ENCODE measurements around the gene C2orf72. TPM values are rescaled to one million over a fixed set of nuclear protein-coding genes. Genes with fewer than 3 reads are reported as not detected.
"Not testable (repeated sequence)": the region's sequence is repeated elsewhere in the genome, so short reads cannot be mapped to it uniquely, and the experiment has no call there.

C2orf72 gene
- not detected for total RNA-seq

DNA sequence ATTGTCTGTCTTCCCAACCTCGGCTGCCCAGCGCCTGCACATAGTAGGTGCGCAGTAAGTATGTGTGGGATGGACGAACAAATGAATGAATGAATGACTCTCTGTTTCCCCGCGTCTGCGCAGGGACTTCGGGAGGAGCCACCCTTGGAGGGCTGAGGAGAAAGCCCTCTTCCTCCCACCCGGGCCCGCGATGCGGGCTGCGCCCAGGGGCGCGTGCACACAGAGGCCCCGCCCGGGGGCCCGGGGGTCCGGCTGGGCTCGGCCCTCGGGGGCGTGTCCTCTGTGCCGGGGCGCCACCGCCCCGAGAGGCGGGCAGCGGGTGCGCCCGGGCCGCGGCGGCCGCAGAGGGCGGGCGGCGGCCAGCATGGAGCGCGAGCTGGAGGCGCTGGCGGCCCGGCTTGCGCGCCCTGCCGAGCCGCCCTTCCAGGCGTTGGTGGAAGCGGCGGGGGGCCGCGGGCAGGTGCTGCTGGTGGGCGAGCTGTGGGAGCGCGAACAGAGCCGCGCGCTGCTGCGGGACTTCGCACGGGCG lies at the start of gene C2orf72:
Gene C2orf72, plus strand, starts transcription at position 322 of the 529 bp plus-strand sequence. Its CDS starts 43 bp downstream, at position 365.
- no peak for DNase-seq (ENCODE audit: low read depth in 2 of 3, low spot score in 2 of 3)

DNA sequence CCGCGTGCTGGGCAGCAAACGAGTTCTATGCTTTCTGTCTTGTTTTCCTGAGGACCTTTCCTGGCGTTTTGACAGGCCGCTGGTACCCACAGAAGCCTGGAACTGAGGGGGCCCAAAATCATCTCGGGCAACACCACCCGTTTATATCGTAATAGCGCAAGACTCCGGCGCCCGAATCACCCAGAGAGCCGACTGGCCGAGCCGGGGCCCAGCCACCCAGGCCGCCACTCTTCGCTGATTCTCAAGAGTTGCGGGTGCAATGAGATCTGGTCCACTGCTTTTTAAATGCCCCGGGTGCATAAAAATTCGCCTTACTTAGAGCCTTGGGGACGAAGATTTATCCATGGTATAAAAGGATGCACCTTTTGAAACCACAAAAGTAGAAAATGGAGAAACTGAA lies 47.6 kb upstream of the C2orf72 start:
- DNase-seq (ENCODE audit: low read depth in 2 of 3, low spot score in 2 of 3), result no peak

DNA sequence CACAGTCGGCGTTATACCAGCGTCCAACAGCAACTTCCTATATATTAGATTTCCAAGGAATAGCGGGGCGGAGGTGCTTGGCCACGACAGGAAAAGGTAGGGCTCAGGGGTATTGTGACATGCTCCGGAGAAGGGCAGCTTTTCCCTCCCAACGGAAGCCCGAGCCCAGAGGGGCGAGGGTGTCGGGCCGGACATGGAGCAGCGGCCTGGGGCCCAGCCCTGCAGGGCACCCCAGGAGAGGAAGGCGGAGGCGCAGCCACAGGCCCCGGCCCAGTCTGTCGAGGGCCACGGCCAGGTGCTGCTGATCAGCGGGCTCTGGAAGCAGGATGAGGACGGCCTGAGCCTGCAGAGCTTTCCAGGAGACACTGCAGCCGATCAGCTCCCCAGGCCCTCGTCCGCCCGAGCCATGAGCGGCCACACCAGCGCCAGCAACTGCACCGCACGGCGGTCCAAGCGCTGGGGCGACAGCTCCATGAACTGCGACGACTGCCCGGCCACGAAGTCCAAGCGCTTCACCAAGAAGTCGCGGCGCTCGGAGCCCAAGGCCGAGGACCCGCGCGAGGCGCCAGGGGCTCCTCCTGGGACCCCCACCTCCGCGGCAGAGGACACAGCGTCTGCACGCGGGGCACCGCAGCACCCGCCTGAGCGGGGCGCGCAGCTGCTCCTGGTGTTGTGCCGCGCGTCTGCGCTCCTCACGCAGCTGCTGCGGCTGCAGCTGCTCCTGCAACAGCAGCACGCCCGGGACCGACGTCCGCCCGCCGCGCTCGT lies 47.0 kb upstream of the C2orf72 start:
- DNase-seq (ENCODE audit: low read depth in 2 of 3, low spot score in 2 of 3), result no peak

DNA sequence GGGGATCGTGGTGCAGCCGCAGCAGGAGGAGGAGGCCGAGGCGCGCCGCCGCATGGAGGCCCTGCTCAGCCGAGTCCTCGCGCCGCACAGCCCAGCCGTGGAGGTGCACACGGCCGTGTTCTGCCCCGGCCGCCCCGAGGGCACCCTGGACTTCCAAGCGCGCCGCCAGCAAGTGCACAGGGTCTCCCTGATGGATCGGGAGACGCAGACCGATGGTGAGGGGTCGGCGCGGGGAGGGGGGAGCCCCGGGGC lies 46.5 kb upstream of the C2orf72 start:
- DNase-seq (ENCODE audit: low read depth in 2 of 3, low spot score in 2 of 3), result no peak

DNA sequence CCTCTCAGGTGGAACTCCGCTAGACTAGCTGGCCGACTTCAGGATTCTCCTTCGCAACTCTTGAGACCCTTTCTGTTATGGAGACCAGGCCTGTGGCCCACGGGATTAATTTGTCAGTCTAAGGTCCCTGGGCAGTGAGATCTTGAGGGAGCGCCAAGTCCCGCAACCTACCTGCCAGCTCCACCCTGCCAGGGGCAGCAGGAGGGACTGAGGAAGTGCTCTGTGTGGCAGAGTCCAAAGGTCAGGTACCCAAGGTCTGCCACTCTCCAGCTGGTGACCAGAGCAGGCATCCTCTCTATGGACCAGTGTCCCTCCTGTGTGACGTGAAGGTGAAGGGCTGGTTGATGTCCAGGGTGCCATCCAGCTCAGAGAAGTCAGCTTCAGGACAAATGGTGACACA lies 45.7 kb upstream of the C2orf72 start:
- DNase-seq (ENCODE audit: low read depth in 2 of 3, low spot score in 2 of 3), result no peak

DNA sequence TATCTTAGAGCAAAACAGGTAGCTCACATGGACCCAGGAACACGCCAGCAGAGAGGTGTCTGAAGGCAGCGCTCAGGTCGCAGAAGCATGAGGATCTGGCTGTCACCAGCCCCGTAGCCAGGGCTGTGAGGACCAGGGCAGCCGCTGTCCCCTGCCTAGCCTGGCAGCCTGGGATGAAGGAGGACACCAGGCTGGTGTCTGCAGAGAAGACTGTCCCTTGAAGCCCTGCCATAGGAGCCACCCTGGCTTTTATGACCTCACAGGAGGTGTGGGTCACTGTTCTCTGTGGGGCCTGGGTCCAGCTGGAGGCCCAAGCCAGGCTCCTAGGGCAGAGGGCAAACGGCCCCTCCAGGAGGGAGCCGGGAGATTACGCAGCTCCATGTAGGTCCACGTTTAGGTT lies 41.5 kb upstream of the C2orf72 start, which contains the start of gene SPATA3:
Gene SPATA3, plus strand, starts transcription at position 301 of the 400 bp plus-strand sequence. CDS start 113 bp downstream, outside the sequence.
- DNase-seq (ENCODE audit: low read depth in 2 of 3, low spot score in 2 of 3), result no peak

DNA sequence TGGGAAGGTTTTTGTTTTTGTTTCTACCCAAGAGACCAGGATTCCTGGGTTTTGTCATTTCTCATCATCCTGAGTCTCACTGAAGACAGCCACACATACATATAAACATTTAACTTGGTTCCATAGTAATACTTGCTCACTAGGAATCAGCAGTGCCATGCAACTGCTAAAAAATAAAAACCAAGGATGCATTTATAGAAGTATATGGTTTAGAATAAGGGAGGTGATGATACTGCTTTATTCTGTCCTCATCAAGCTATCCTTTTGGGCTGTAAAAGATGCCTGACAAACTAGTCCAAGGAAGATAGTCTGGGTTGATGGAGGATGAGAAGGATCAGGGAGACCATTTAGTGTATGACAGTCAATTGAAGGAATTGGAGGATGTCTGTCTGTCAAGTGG lies 40.7 kb upstream of the C2orf72 start:
- DNase-seq (ENCODE audit: low read depth in 2 of 3, low spot score in 2 of 3), result no peak

DNA sequence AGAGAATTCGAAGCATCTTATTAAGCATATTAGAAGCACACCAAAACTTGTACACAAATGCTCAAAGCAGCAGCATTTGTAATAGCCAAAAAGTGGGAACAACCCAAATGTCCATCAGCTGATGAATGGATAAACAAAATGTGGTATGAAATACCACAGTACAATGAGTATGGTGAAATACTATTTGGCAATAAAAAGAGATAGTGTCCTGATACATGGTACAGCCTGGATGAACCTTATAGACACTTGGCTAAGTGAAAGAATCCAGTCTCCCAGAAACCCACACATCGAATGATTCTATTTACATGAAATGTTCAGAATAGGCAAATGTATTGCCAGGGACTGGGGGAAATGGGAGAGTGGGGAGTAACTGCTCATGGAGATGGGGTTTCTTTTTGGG lies 38.4 kb upstream of the C2orf72 start:
- DNase-seq (ENCODE audit: low read depth in 2 of 3, low spot score in 2 of 3), result no peak

DNA sequence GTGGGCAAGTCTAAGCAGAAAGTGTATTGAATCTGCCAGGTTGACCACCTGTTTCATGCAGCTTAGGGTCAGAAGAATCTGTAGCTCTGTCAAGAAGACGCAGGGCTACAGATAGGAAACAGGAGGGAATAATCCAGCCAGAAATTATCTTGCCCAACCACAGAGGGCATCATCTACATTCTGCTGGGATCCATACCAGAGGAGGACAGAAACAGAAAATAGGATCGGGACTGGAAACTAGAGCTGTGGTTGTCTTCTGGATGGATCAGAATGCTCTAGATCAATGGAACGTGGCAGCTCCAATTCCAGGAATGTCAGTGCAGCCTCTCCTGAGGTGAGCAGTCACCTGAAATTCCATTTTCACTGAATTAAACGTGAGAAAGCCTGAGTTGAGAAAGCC lies 37.8 kb upstream of the C2orf72 start:
- DNase-seq (ENCODE audit: low read depth in 2 of 3, low spot score in 2 of 3), result no peak

DNA sequence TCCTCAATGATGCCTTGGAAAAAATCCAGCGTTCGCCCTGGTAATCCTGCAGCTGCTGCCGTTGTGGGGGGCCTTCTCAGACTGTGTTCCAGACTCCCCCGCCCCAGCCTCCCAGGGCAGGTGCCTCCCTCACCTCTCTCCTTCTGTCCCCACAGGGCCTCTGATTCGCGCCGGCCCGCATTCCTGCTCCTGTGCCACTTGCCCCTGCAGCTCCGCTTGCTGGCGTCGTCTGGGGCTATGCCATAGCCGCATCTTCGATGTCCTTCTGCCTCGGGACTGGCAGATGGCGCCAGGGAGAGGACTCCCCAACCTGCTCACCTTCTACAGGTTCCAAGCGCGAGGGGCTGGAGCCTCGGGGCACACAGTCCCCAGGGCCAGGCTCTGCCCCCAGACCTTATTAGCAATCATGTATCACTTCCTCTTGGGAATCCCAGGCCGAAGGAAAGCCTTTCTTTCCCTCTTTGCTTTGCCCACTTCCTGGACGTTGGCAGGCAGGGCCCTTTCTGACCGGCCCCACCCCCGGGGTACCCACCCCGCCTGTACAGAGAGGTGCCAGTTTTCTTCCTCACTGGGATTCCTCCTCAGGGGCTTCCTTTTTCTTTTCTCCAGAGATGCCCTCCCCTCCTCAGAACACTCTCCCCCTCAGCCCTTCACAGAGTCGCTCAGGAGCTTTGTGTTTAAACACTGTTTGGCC lies 37.0 kb upstream of the C2orf72 start:
- DNase-seq (ENCODE audit: low read depth in 2 of 3, low spot score in 2 of 3), result peak in 2 of 3 donors; percentile 44

DNA sequence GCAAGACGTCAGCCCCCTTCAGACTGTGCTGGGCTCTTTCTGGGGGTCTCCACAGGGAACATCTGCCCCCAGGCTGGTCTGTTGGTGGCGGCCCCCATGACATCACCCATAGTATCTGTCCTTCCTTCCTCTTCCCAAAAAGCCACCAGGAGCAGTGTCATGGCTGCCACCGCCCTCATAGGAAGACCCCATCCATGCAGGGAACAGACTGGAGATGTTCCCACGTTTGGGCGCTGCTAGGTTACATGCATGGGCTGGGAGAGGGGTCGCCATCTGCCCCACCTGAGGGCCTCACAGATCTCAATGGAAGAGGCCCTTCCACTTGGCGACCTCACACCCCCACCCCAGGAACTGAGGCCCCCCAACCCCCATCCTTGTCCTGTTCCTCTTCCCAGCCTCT lies 36.3 kb upstream of the C2orf72 start:
- no peak for DNase-seq (ENCODE audit: low read depth in 2 of 3, low spot score in 2 of 3)

DNA sequence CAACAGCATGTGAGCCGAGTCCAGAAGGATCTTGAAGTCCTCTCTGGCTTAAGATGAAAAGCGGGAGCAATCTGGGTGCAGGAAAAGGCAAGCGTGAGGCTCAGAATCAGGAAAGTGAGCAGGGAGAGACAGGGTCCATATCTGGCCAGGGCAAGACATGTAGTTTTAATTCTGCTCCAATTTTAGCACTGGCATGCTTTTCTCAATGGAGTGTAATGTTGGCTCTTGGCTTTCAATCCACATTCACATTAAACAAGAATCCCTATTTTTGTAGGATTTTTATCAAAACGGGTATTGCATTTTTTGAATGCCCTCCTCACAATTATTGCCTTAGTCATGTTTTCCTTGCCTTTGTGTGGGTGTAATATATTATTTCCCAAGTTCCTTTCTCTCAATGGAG lies 35.4 kb upstream of the C2orf72 start:
- DNase-seq (ENCODE audit: low read depth in 2 of 3, low spot score in 2 of 3), result no peak

DNA sequence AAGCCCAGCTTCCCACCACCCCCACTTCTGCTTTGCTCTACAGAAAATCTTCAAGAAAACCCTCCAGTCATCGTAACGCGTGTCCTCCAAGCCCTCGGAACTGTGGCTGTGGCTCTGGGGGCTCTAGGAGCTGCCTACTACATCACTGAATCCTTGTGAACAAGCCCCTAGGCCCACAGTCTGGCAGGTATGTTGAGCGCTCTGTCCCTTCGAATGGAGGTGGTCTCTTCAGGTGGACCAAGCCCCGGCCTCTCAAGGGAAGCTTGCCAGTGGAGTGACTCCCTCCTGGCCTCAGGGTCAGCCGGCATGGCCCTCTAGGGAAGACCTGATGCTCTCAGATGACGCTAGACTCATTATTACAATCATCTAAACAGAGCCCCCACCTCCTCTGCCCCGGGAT lies 34.7 kb upstream of the C2orf72 start:
- no peak for DNase-seq (ENCODE audit: low read depth in 2 of 3, low spot score in 2 of 3)

DNA sequence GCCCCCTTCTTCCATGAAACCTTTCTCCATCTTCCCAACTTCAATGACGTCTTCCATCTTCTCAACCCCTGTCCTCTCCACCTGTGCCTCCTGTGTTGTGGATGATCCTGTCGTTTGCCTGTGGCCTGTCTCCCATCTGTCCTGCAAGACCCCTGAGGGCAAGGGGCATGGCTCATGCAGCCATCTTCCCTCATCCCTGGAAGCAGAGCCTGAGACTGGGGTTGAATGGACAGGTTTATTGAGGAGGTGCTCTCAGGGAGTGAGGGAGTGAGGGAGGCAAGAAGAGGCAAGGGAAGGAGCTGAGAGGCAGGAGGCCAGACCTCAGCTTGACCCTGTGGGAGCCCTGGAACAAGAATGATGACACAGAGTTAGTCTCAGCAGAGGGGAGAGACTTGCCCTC lies 34.1 kb upstream of the C2orf72 start:
- DNase-seq (ENCODE audit: low read depth in 2 of 3, low spot score in 2 of 3), result no peak

DNA sequence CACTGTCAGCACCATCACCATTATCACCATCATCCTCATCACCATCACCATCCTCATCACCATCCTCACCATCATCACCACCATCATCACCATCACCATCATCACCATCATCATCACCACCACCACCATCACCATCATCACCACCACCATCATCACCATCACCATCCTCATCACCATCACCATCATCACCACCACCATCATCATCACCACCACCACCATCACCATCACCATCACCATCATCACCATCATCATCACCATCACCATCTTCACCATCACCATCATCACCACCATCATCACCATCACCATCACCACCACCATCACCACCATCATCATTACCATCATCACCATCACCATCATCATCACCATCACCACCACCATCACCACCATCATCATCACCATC lies 32.4 kb upstream of the C2orf72 start:
- DNase-seq (ENCODE audit: low read depth in 2 of 3, low spot score in 2 of 3), result not testable (repeated sequence)

DNA sequence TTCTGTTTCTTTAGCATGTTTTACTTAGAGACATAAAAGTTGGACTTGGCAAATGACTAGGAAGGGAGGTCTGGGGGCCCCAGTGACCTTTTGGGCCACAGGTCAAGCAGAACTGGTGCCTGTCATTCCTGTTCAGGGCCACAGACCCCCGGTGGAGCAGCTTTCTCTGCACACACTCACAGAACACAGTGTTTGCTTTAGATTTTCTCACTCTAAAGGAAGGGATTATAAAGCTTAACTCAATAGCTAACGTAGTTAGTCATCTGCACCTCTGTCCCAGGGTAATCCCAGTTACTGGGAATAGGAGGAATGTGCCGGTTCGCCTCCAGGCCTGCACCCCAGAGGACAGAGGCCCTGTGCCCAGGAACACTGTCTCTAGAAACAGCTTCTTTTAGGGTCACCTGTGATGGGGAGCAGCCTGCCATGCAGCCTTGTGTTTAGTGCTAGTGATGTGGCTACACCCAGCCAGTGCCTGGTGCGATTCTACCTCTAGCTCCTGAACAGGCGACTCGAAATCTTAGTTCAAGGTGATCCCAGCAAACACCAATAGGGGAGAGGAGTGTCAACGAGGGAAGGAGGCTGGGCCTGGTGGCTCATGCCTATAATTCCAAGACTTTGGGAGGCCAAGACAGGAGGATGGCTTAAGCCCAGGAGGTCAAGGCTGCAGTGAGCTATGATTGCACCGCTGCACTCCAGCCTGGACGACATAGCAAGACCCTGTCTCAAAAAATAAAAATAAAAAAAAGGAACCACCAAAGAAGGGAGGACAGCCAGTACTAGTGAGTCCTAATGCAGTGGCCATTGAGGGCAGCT lies 29.8 kb upstream of the C2orf72 start:
- no peak for DNase-seq (ENCODE audit: low read depth in 2 of 3, low spot score in 2 of 3)

DNA sequence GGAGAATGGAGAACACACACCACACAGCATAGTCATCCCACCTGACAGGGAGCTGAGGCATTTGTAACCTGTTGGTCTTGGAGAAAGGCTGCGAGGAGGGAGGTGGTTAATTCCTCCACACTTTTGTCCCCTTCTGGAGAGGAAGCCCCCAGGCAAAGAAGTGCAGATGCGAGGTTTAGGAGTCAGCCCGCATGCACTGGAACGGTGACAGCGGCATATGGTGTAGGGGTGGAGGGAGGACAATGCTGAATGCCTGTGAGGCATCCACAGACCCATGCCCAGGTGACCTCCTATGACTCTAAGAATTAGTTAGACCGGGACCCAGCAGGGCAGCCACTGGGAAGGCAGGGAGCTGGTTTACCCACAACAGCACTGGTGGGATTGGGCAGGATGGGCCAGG lies 29.2 kb upstream of the C2orf72 start:
- no peak for DNase-seq (ENCODE audit: low read depth in 2 of 3, low spot score in 2 of 3)

DNA sequence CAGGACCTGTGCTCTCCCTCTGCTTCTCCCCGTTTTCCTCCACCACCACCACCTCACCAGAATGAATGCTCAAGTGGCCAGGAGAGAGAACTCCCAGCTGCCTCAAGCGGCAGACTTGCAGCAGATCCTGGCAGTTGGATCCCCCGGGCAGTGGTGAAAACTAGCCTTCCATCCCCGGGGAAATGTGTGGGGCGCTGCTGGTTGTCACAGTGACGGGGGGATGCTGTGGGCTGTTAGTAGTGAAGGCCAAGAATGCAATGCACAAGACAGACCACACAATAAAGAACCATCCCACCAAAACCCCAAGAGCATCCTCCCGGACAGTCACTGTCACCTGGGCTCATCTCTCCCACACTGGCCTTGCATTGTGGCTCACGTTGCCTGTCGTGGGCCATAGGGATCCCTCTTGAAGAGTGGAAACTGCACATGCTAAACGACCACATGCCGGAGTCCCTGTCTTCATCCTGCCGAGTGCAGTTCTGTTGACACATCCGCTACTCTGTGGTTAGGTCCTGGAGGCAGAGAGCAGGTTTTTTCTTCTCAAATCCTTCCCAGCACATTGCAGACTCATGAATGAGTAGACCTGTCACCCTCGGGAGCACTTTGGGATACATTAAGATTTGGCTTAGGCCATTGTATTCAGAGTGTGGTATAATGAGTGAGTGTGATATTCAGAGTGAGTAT lies 27.9 kb upstream of the C2orf72 start:
- no peak for DNase-seq (ENCODE audit: low read depth in 2 of 3, low spot score in 2 of 3)

DNA sequence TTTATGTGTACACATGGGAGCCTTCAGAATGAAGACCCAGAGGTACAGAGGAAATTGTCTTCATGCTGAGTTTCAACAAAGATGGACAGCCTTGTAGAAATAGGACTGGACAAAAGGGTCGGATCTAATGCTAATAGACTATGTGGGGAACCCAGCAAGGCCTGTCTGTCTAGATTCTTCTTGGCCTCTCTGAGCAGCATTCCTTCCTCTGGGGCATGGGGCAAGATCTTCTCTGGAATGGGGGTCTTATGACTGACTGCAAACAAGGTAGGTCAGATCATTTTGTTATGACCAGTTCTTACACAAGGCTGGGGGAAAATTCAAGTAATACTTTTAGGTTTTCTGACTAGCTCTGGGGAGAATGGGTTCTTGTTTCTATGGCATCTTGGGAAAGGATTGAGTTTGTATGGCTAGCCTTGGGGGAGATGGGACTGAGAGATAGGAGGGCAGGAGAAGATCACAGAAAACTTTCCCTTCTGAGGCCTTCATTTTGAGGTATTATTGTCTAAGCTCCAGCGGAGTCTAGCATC lies 27.1 kb upstream of the C2orf72 start:
- DNase-seq (ENCODE audit: low read depth in 2 of 3, low spot score in 2 of 3), result no peak

DNA sequence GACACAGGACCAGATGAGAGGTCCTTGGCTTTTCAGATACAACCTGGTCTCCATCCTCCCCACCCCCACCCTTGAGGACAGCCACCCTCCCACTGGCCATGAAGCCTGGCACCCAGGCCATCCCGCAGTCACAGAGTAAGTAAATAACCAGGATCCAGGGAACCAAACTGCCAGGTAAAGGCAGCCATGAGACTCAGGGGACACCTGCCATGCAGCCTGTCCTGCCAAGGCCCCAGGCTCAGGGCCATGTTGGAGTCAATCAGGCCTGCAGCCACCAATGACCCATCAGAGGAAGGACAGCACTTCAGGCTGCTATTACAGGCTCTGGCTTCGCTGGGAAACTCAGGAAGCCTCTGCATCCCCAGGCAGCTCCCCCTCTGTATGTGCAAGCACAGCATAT lies 25.8 kb upstream of the C2orf72 start:
- no peak for DNase-seq (ENCODE audit: low read depth in 2 of 3, low spot score in 2 of 3)

DNA sequence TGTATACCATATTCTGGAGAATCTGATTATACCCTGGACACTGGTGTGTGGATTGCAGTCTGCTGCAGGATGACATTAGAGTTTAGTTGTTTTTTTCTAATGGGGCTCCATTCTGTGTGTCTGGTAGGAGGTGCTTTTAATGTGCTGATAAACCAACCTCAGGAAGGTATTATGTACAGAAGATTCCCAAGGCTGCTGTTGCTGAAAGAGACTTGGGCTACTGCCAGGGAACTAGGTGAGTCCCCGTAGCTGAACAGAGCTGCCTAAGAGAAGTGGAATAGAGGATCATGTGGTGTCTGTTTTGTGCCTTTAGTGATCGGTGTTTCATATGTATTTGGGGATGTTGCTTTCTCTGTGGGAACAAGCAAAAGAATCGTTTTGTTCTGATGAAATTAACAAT lies 24.9 kb upstream of the C2orf72 start:
- no peak for DNase-seq (ENCODE audit: low read depth in 2 of 3, low spot score in 2 of 3)
